ES-I3 (cell line): Measurements from ENCODE around the gene SKAP1.
"Not testable (repeated sequence)": the region's sequence is repeated elsewhere in the genome, so short reads cannot be mapped to it uniquely, and the experiment has no call there.

Experiments used
- H3K36me3 ChIP-seq: 2 replicates; pipeline ENCODE4 v1.6.1; 2013; ENCODE audit warnings: mild to moderate bottlenecking, low read length, control low read depth, moderate library complexity; ENCODE audit not compliant: insufficient read depth
- H3K4me1 ChIP-seq: 2 replicates; pipeline ENCODE4 v1.6.1; 2013; ENCODE audit warnings: mild to moderate bottlenecking, control low read depth, low read length; ENCODE audit not compliant: insufficient read depth
- H3K9ac ChIP-seq: 2 replicates; pipeline ENCODE4 v1.6.1; 2013; ENCODE audit warnings: low read depth, mild to moderate bottlenecking, low read length, moderate library complexity
- H3K9me3 ChIP-seq: 2 replicates; pipeline ENCODE4 v1.6.1; 2013; ENCODE audit warnings: mild to moderate bottlenecking, low read length, moderate library complexity; ENCODE audit not compliant: control insufficient read depth, insufficient read depth

Gene SKAP1

GRCh38 chr17:48378238-48378637 lies 51.8 kb downstream of the SKAP1 start:
- no peaks in the 10 kb centered on the region for H3K4me1 ChIP-seq
- H3K9ac ChIP-seq, result no peak overlapping the region
- no peaks in the 10 kb centered on the region for H3K36me3 ChIP-seq
- H3K9me3 ChIP-seq, result no peaks in the 10 kb centered on the region

DNA sequence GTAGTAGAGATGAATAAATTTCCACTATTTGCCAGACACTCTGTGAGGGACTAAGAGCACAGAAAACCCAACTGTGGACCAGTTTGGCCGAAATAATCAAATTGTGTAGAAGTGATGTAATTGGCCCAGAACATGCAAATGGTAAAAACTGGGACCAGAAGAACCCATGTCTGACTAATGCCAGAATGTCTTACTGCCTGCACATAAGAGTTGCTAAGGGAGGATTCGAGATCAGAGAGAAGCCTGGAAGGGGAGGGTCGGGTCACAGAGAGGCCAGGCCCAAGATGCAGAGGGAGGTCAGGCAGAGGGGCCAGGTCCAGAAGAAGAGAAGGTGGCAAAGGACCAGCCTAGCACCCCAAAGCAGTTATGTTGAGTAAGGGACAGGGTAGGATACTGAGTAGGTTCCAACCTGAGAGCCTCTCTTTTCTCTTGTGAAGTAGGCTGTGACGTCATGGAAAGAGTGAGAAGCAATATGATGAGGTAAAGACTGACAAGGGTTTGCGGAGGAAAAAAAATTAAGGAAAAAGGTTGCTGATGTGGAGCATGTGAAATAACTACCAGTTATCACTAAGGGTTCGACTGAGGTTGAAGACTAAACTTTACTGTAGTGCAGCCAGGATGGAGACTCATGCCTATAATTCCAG lies 53.2 kb downstream of the SKAP1 start:
- no peaks in the 10 kb centered on the region for H3K9me3 ChIP-seq
- H3K4me1 ChIP-seq, result no peaks in the 10 kb centered on the region
- no peaks in the 10 kb centered on the region for H3K36me3 ChIP-seq
- no peak overlapping the region for H3K9ac ChIP-seq

- Histone ChIP-seq H3K9ac (no peak overlapping the region), H3K36me3 (no peaks in the 10 kb centered on the region)
Observed at GRCh38 chr17:48375356-48375755, 54.7 kb downstream of the SKAP1 start.

GRCh38 chr17:48374650-48375230 lies 55.3 kb downstream of the SKAP1 start:
- H3K9ac ChIP-seq, result no peak overlapping the region
- no peaks in the 10 kb centered on the region for H3K36me3 ChIP-seq
- no peaks in the 10 kb centered on the region for H3K4me1 ChIP-seq
- H3K9me3 ChIP-seq, result no peaks in the 10 kb centered on the region

More at GRCh38 chr17:48375356-48375755, 54.7 kb downstream of the SKAP1 start:
- no peaks in the 10 kb centered on the region for H3K9me3 ChIP-seq
- H3K4me1 ChIP-seq, result no peaks in the 10 kb centered on the region

- Histone ChIP-seq H3K9ac (no peak overlapping the region), H3K9me3 (no peaks in the 10 kb centered on the region), H3K4me1 (no peaks in the 10 kb centered on the region), H3K36me3 (no peaks in the 10 kb centered on the region)
Observed at GRCh38 chr17:48373883-48374282, 56.1 kb downstream of the SKAP1 start.

GRCh38 chr17:48373130-48373830 lies 56.7 kb downstream of the SKAP1 start:
- H3K9ac ChIP-seq, result no peak overlapping the region
- H3K9me3 ChIP-seq, result no peaks in the 10 kb centered on the region
- H3K4me1 ChIP-seq, result no peaks in the 10 kb centered on the region
- no peaks in the 10 kb centered on the region for H3K36me3 ChIP-seq

DNA sequence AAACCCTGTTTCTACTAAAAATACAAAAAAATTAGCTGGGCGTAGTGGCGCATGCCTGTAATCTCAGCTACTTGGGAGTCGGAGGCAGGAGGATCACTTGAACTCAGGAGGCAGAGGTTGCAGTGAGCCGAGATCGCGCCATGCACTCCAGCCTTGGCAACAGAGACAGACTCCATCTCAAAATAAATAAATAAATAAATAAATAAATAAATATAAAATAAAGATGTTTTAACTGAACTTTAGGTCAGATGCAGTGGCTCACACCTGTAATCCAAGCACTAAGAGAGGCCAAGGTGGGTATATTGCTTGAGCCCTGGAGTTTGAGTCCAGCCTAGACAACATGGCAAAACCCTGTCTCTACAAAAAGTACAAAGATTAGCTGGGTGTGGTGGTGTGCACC lies 61.0 kb downstream of the SKAP1 start:
- H3K9me3 ChIP-seq, H3K9ac ChIP-seq, H3K36me3 ChIP-seq, H3K4me1 ChIP-seq: not testable (repeated sequence)

DNA sequence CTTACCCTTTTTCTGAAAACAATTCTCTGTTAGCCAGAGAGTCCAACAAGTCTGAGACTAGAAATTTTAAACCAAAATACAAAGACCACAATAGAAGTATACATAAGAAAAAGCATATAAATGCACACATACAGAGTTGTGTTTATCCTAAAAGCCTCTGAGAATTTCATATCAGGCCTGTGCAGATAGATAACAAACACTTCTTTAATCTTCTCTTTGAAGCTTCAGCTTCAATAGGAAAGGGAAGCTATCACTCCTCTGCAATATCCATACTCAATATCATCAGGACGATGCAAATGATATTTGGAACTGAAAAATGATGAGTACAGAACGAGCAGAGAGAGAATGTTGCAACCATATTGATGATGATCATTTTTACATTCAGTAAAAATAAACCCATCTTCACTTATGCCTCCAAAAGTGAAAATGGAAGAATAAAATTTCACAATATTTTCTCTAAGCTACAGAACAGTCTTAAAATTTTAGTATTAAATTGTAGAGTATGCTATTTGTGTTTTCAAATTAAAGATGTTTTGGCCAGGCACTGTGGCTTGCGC lies 61.6 kb downstream of the SKAP1 start:
- H3K9me3 ChIP-seq, result no peaks in the 10 kb centered on the region
- no peaks in the 10 kb centered on the region for H3K4me1 ChIP-seq
- H3K36me3 ChIP-seq, result no peaks in the 10 kb centered on the region
- no peak overlapping the region for H3K9ac ChIP-seq

GRCh38 chr17:48363161-48363560 lies 66.9 kb downstream of the SKAP1 start:
- H3K36me3 ChIP-seq, result no peaks in the 10 kb centered on the region

DNA sequence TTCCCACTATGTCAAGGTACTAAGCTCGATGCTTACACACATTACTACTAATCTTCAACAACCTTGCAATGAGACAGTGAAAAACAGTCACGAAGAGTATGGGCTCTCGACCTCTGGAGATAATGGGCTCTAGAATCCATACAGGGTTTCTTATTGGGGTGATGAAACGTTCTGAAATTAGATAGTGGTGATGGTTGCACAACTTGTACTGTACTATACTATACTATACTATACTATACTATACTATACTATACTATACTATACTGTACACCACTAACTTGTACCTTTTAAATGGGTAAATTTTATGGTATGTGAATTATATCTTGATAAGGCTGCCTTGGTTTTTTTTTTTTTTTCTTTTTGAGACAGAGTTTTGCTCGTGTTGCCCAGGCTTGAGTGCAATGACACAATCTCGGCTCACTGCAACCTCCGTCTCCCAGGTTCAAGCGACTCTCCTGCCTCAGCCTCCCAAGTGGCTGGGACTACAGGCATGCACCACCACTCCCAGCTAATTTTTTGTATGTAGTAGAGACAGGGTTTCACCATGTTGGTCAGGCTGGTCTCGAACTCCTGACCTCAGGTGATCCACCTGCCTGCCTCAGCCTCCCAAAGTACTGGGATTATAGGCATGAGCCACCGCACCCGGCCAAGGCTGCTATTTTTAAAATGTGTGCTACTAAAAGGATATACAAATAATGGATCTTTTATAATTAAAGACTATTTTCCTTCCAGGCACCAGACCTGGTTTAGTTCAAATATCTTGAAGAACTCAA lies 69.0 kb downstream of the SKAP1 start:
- H3K36me3 ChIP-seq, H3K4me1 ChIP-seq, H3K9me3 ChIP-seq, H3K9ac ChIP-seq: not testable (repeated sequence)

More at GRCh38 chr17:48363161-48363560, 66.9 kb downstream of the SKAP1 start:
- Histone ChIP-seq H3K9me3 (no peaks in the 10 kb centered on the region), H3K9ac (no peak overlapping the region), H3K4me1 (no peaks in the 10 kb centered on the region)

DNA sequence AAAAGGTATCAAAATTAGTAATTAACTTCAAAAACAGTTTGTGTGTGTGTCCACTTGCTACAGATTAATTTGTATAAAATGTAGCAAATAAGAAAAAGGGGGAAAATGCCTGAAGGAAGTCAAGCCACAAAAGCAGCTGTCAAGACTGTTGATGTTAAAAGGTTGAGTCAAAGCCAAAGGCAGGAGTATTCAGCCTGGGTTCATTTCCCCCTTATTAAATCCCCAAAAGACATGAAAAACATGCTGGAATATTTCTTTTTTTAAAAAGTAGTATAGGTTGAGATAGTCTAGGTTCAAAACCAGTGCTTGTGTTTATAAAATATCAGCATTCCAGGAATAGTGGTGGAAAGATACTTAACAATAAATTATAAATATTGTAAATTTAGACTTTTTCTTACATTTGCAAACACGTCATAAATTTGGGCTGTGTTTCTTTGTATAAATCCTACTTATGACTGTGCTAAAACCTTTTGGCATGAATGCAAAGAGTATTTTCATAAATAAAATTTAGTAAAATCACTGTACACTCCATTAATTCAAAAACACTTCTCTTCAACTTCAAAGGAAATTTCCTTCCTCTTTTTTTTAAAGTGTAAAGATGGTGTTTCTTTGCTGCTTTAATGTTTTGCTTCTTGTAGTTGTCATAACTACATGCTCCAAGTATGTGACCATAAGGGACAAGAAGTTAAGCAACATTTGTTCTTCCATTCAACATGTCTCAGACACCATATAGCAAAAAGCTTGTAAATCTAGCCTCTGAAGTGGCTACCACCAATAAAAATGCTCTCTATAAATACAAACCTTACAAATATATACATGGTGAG lies 72.0 kb downstream of the SKAP1 start:
- no peak overlapping the region for H3K9ac ChIP-seq
- no peaks in the 10 kb centered on the region for H3K4me1 ChIP-seq

GRCh38 chr17:48356866-48357265 lies 73.1 kb downstream of the SKAP1 start:
- no peaks in the 10 kb centered on the region for H3K36me3 ChIP-seq
- H3K4me1 ChIP-seq, result no peaks in the 10 kb centered on the region
- H3K9ac ChIP-seq, result no peak overlapping the region
- H3K9me3 ChIP-seq, result no peaks in the 10 kb centered on the region

More for the DNA sequence above, 72.0 kb downstream of the SKAP1 start:
- Histone ChIP-seq H3K36me3 (no peaks in the 10 kb centered on the region), H3K9me3 (no peaks in the 10 kb centered on the region)

DNA sequence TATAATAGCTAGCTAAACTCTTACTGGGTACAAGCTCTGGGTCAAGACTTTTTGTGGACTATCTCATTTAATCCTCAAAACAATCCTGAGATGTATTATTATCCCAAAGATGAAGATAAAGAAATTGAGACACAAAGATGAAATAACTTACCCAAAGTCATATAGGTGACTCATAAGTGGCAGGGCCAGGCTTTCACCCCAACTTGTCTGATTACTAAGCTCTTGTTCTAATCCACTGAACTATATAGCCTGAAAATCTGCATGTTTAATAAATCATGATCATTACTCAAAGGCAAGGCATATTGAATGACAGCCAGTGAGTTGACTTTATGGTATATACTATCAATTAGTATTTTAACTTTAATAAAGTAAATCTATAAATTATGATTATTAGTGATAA lies 77.4 kb downstream of the SKAP1 start:
- Histone ChIP-seq H3K36me3 (no peaks in the 10 kb centered on the region), H3K9ac (no peak overlapping the region), H3K9me3 (no peaks in the 10 kb centered on the region), H3K4me1 (no peaks in the 10 kb centered on the region)

GRCh38 chr17:48351911-48352332 lies 78.1 kb downstream of the SKAP1 start:
- Histone ChIP-seq H3K9me3 (no peaks in the 10 kb centered on the region), H3K4me1 (no peaks in the 10 kb centered on the region), H3K9ac (no peak overlapping the region), H3K36me3 (no peaks in the 10 kb centered on the region)
